ENCODE results near the gene HM13.
"Not testable (repeated sequence)": the region's sequence is repeated elsewhere in the genome, so short reads cannot be mapped to it uniquely, and the experiment has no call there.

HM13 gene

DNA sequence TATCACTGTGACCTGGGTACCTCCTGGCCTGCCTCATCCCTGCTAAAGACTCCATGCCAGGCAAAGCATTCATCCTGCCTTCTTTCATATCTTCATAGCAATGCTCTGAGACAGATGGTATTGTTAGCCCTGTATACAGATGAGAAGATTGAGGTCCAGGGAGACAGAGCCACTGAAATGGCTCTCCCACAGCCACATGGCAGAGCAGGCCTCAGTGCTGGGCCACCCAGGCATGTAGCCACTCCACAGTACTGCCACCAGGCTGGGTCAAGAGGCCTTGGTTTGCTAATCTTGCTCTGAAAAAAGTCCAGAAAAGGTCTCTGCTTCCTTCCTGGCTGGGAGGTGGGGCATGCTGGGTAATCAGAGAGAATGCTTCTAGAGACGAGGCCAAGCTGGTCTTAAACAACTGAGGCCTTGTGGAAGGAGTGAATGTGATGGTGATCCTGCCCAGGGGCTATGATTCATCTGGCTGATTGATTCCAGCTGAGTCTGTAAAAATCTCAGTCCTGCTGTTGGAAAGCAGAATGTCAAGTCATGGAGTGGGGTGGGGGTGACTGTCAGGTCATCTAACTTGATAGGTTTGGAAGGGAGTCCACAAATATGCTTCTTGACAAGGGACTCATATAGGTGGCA, 29.8 kb downstream of the HM13 start:
- no peak for DNase-seq

- no peak for DNase-seq
Measured at GRCh38 chr20:31544600-31544999, 30.4 kb downstream of the HM13 start.

- not testable (repeated sequence) for DNase-seq
Measured at GRCh38 chr20:31545621-31546040, 31.4 kb downstream of the HM13 start.

DNA sequence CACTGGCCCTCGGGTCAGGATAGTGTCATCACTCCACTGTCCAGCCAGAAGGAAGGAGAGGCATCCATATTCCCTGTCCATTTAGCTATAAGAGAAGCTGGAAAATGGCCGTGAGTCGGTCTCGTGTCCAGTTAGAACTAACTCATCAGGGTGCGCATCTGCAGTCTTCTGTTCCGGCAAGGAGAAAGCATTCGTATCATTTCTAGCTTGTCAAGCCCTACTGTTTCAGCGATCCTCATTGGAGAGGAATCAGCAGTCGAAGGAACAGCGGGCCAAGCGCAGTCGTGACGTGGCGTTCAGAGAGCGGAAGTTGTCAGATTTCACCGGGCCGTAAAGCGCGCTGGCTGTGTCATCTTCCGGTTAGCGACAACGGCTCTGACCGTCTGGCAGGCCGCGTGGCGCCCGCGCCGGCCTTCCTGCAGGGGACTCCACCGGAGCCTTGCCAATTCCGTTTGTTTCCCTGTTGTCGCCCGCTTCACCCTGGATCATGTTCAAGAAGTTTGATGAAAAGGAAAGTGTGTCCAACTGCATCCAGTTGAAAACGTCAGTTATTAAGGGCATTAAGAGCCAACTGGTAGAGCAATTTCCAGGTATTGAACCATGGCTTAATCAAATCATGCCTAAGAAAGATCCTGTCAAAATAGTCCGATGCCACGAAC, 32.9 kb downstream of the HM13 start:
- DNase-seq = peak; percentile 84 to 88

DNA sequence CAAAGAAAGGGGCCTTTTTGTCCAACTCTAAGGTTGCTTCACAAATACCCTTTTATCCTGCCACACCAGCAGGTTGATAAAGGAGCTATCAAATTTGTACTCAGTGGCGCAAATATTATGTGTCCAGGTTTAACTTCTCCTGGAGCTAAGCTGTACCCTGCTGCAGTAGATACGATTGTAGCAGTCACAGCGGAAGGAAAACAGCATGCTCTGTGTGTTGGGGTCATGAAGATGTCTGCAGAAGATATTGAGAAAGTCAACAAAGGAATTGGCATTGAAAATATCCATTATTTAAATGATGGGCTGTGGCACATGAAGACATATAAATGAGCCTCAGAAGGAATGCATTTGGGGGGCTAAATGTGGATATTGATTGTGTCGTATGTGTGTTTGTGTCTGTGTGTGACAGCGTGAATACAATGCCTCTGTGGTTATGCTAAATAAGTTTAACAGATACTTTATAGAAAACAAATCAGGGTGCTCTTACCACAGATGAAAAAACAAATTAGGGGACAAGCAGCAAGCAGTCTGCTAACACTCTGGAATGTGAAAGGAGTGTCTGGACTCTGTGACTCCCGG, 33.6 kb downstream of the HM13 start:
- DNase-seq = no peak

DNA sequence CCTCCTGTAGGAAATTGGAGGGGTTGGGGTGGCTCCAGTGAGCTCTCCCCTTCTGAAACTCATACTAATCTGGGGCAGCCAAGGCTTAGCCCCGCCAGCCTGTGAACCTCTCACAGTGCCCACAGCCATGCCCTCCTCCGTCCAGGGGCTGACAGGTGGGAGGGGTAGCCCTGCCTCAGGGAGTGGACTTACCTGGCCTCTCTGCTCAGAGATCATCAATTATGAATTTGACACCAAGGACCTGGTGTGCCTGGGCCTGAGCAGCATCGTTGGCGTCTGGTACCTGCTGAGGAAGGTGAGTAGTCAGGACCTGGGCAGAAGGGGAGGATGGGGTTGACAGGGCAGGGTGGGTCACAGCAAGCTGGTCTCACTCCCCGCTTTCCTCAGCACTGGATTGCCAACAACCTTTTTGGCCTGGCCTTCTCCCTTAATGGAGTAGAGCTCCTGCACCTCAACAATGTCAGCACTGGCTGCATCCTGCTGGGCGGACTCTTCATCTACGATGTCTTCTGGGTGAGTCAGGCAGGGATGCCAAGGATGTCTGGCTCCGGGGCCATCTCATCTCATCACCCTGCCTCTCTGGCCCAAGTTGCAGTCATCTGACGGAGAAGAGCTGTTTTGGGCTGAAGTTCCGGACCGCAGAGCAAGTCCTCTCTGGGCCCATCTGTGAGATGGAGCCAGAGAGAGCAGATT, 34.7 kb downstream of the HM13 start:
- DNase-seq = no peak

DNA sequence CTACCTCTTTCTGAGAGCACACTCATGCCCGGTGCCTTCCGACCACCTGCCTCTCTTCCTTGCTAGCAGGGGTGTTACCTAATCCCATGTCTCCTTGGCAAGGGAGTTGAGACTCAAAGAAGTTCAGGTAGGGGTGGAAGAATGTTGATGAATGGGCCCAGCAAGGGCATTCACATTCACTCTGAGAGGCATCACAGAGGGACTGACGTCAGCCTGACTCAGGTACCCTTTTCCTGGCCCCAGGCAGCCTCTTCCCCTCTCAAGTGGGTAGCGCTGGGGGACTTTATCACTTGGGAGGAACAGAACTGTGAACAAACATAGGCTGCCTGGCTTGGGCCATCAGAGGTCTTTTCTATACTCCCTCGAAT, 35.3 kb downstream of the HM13 start:
- DNase-seq = no peak

DNA sequence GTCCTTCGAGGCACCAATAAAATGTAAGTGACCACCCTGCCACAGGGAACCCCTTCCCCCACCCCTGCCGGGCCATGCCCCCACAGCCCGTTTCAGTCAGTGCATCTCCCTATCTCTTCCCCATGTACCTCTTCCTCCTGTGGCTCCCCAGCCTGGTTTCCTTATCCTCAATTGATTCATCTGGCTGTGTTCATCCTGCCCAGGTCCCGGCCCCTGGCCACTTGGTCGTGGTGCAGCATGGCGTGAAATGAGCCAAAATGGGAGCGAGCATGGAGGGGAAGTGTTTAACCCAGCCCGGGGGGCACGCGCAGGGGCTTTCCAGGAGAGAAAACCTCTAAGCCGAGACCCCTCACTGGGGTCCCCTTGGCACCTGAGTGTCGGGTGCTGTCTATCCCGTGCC, 35.9 kb downstream of the HM13 start:
- DNase-seq = no peak

- no peak for DNase-seq
Measured at GRCh38 chr20:31551163-31552081, 37.2 kb downstream of the HM13 start.

DNA sequence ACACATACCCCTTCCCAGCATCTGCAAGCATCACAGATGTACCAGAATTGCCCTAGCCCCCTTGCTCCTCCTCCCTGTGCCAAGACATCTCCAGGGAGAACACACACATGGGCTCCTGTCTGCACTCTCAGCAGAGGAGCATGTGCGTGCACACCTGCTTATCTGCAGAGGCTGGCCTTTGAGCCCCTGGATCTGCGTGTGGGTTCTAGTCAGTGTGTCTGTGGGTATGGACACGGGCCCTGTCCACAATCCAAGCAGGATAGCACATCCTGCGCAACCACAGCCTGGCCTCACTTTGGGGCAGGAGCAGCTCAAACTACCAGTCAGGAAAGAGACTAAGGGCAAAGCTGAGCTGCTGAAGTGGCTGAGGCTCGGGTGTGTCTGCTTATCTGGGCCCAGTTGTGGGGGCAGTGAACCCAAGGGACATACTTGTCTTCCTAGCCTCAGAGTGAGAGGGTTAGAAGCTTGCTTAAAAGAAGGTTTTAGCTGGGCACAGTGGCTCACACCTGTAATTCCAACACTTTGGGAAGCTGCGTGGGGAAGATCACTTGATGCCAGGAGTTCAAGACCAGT, 41.0 kb downstream of the HM13 start:
- no peak for DNase-seq

- no peak for DNase-seq
Measured at GRCh38 chr20:31559704-31560093, 45.5 kb downstream of the HM13 start.

- DNase-seq = peak; percentile 78 to 80
Measured at GRCh38 chr20:31560094-31560745, 46.0 kb downstream of the HM13 start.

DNA sequence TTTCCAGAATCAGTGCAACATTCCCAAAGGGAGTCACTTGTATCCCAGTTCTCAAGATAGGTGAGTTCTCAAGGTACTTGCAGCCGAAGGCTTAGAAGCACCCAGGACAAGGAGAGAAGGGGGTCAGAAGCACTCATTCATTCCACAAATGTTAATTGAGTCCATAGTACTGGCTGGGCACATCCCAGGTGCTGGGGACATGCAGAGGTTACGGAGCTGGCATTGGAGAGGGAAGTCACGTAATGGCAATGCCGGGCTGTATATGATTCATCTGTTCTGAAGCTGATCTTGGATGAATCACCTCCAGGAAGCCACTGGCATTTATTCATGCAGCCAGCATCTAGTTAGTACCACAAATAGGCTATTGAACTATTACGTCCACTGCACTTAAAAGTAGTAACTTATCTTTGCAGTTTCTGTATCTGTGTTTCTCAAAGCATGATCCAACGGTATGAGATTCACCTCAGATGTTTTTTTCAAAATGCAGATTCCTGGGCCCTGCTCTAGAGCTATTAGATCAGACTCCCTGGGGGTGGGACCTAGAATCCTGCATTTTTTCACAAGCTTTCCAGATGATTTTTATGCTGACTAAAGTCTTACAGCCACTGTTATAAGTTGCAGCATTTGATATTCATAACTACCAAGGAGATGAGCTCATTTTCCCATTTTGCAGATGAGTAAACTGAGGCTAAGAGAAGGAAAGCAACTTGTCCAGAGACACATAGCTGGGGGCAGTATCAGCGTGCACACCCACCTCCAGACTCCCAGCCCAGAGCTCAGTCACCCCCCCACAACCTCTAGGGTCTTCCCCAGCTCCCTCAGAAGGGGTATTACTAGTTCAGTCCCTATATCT, 46.7 kb downstream of the HM13 start:
- DNase-seq = peak in 1 of 2 donors; percentile 45

GRCh38 chr20:31562241-31562640, 48.0 kb downstream of the HM13 start:
- DNase-seq = no peak

DNA sequence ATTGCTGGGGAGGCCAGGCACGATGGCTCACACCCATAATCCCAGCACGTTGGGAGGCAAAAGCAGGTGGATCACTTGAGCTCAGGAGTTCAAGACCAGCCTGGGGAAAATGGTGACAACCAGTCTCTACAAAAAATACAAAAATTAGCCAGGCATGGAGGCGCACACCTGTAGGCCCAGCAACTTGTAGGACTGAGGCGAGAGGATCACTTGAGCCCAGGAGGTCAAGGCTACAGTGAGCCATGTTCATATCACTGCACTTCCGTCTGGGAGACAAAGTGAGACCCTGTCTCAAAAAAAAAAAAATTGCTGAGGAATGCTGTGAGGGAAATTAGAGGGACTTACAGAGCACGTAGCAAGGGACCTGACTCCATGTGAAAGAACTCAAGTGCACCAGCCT, 50.0 kb downstream of the HM13 start:
- no peak for DNase-seq

DNA sequence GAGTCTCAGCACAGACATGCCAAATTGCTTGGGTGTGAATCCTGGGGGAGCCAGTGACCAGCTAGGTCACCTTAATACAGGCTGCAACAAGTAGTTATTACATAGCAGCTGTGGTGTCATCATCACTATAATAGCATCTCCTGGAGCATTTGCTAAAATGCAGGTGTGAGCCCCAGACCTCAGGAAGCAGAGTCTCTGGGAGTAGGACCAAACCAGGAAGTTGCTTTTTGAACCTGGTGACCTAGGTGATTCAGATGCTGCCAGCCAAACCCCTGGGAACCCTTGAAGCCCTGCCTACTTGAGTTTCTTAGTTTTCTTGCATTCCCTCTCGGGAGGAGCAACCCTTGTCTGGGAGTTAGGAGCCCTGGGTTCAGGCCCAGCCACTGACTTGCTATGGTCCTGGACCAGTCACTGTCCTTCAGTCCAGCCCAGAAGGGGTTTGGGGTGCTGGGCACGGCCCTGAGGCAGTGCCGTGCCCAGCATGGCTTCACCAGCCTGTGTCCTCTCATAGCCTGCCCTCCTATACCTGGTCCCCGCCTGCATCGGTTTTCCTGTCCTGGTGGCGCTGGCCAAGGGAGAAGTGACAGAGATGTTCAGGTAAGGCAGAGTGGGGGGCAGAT, 51.6 kb downstream of the HM13 start:
- DNase-seq = no peak

GRCh38 chr20:31566319-31566657, 52.0 kb downstream of the HM13 start:
- DNase-seq = no peak

- no peak for DNase-seq
Measured at GRCh38 chr20:31566658-31567379, 52.6 kb downstream of the HM13 start.

GRCh38 chr20:31567380-31567720, 53.1 kb downstream of the HM13 start:
- no peak for DNase-seq
